GM12878 (cell line): ENCODE measurements around the gene PEX12. TPM values are rescaled to one million over a fixed set of nuclear protein-coding genes. Genes with fewer than 3 reads are reported as not detected.

Source experiments
- ATAC-seq: fragments of 200-7000 bp; cut with Tn5 transposase; 3 replicates; pipeline ENCODE4 v1.9.1; 2020; ENCODE audit warnings: mild to moderate bottlenecking, moderate library complexity
- BruUV-seq: library from RNA; stranded (reverse); fragments of 400-500 nt; replicated peaks from 2 replicates; lab custom pipeline; 2021; lab: Mats Ljungman, UMichigan
- CTCF ChIA-PET: fragments of 300-600 bp; sonication (Branson Sonifier 250); formaldehyde crosslinking; extraction: SDS; loops from one replicate; lab custom pipeline; 2021; ENCODE audit warnings: inconsistent platforms; lab: Yijun Ruan, JAX
- POLR2A ChIA-PET: fragments of 350-600 bp; formaldehyde crosslinking; extraction: SDS; loops from one replicate; lab custom pipeline; 2021; ENCODE audit warnings: inconsistent platforms; lab: Charles Lee
- RAD21 ChIA-PET: fragments of 300-600 bp; sonication (Branson Sonifier 250); formaldehyde crosslinking; loops from one replicate; lab custom pipeline; 2023; ENCODE audit warnings: antibody characterized with exemption; ENCODE audit not compliant: unreplicated experiment; lab: Charles Lee
- SMC1A ChIA-PET: fragments of 300-600 bp; sonication (Branson Sonifier 250); formaldehyde crosslinking; loops from one replicate; lab custom pipeline; 2023; ENCODE audit not compliant: unreplicated experiment, uncharacterized antibody; lab: Charles Lee
- DNase-seq: peaks from one replicate; pipeline ENCODE4 v3.0.0-alpha.2; 2011; ENCODE audit warnings: low read depth, low spot score
- FAIRE-seq: peaks from 3 replicates; lab custom pipeline; 2011; peaks lifted over from hg19 to GRCh38; lab: Jason Lieb, UNC
- H2AFZ ChIP-seq: 2 replicates; pipeline ENCODE4 v1.6.0; 2011; ENCODE audit warnings: low read depth, low read length, control low read depth; ENCODE audit not compliant: control insufficient read depth
- H3K27ac ChIP-seq: 2 replicates; pipeline ENCODE4 v1.5.1; 2011; ENCODE audit warnings: control low read depth; ENCODE audit not compliant: control insufficient read depth, insufficient read depth
- H3K27me3 ChIP-seq, 2 experiments: replicated peaks in 1 of 2; 2 replicates each; pipeline versions ENCODE4 v1.6.0 to v1.6.1; 2011; ENCODE audit warnings: low read length in 1 of 2; ENCODE audit not compliant: control insufficient read depth in 2 of 2, insufficient read depth in 2 of 2
- H3K36me3 ChIP-seq, 2 experiments: 2 replicates each; pipeline ENCODE4 v1.5.1; 2011; ENCODE audit warnings: low read length in 1 of 2; ENCODE audit not compliant: control insufficient read depth in 2 of 2, insufficient read depth in 2 of 2
- H3K4me1 ChIP-seq: 2 replicates; pipeline ENCODE4 v1.6.1; 2011; ENCODE audit warnings: mild to moderate bottlenecking, low read length, moderate library complexity, mixed read lengths; ENCODE audit not compliant: control insufficient read depth, insufficient read depth
- H3K4me2 ChIP-seq: 2 replicates; pipeline ENCODE4 v1.6.0; 2011; ENCODE audit warnings: control low read depth; ENCODE audit not compliant: control insufficient read depth, insufficient read depth
- H3K4me3 ChIP-seq: fragments of 200-600 bp; sonication (generic); 2 replicates; pipeline ENCODE4 v1.5.1; 2016
- H3K79me2 ChIP-seq: 2 replicates; pipeline ENCODE4 v1.6.0; 2011; ENCODE audit warnings: low read length; ENCODE audit not compliant: control insufficient read depth, insufficient read depth
- H3K9ac ChIP-seq: 2 replicates; pipeline ENCODE4 v1.8.0; 2011; ENCODE audit warnings: low read length, control low read depth, mixed read lengths; ENCODE audit not compliant: control insufficient read depth, insufficient read depth
- H3K9me3 ChIP-seq: replicated peaks from 3 replicates; pipeline ENCODE4 v1.5.1; 2011; ENCODE audit warnings: mild to moderate bottlenecking, low read length; ENCODE audit not compliant: control insufficient read depth, insufficient read depth
- H4K20me1 ChIP-seq: 2 replicates; pipeline ENCODE4 v1.6.0; 2011; ENCODE audit not compliant: control insufficient read depth, insufficient read depth
- ATF3 ChIP-seq: IDR thresholded peaks from 2 replicates; pipeline ENCODE4 v1.6.1; 2011; ENCODE audit warnings: low read depth, mild to moderate bottlenecking, low read length, moderate library complexity, borderline replicate concordance; ENCODE audit errors: extremely low read depth
- FOXK2 ChIP-seq: fragments of 450-650 bp; IDR thresholded peaks from 2 replicates; pipeline ENCODE4 v1.6.1; 2017; ENCODE audit warnings: mild to moderate bottlenecking, moderate library complexity
- MTA3 ChIP-seq: IDR thresholded peaks from 2 replicates; pipeline ENCODE4 v1.6.1; 2012; ENCODE audit warnings: low read length, inconsistent platforms, borderline replicate concordance
- RFX5 ChIP-seq: IDR thresholded peaks from 2 replicates; pipeline ENCODE4 v1.6.1; 2011; ENCODE audit warnings: low read depth, low read length, improper control_type of control experiment
- STAT3 ChIP-seq: IDR thresholded peaks from 2 replicates; pipeline ENCODE4 v1.6.1; 2011; ENCODE audit warnings: low read depth, low read length, improper control_type of control experiment
- SUZ12 ChIP-seq: fragments of 200-600 bp; sonication (generic); IDR thresholded peaks from one replicate; pipeline ENCODE4 v1.6.1; 2018; ENCODE audit warnings: antibody characterized with exemption, mild to moderate bottlenecking; ENCODE audit not compliant: unreplicated experiment
- TCF7 ChIP-seq: IDR thresholded peaks from 2 replicates; pipeline ENCODE4 v1.6.1; 2014; ENCODE audit warnings: antibody characterized with exemption, borderline replicate concordance
- USF1 ChIP-seq: IDR thresholded peaks from 2 replicates; pipeline ENCODE4 v1.6.1; 2011; ENCODE audit warnings: borderline replicate concordance, low read depth, mild to moderate bottlenecking, moderate library complexity, mixed read lengths, low read length; ENCODE audit not compliant: insufficient read depth; ENCODE audit errors: extremely low read length
- USF2 ChIP-seq: IDR thresholded peaks from 2 replicates; pipeline ENCODE4 v1.6.1; 2011; ENCODE audit warnings: low read depth, low read length, improper control_type of control experiment, borderline replicate concordance
- WGBS: methylation state at CpG from one replicate; pipeline ENCODE4 v1.1.6; 2016; ENCODE audit warnings: low lambda C conversion rate; ENCODE audit not compliant: insufficient replicate concordance, insufficient coverage; ENCODE audit errors: missing lambda C conversion rate; 5-methylcytosine and 5-hydroxymethylcytosine counted together
- in situ Hi-C: fragments of 300-500 bp; cut with MboI; formaldehyde crosslinking; loops from 9 replicates; pipeline ENCODE4 v1.14.3; 2018; ENCODE audit warnings: mixed read lengths
- intact Hi-C: fragments of 100-400 bp; cut with micrococcal nuclease; formaldehyde crosslinking; loops from one replicate; pipeline ENCODE4 v1.14.2; 2022; ENCODE audit not compliant: unreplicated experiment
- polyA plus RNA-seq, 11 experiments: library from polyadenylated mRNA; depleted of rRNA in 4 of 11; unstranded in 6 of 11; stranded (reverse) in 5 of 11; fragments of >200 nt; fragmentation: Nextera tagmentation in 4 of 11; fragmentation: Illumina TruSeq in 1 of 11; extraction: Ambion mirVana in 4 of 11; extraction: Trizol in 1 of 11; gene quantifications; 1 replicate in 1 of 11; 2 replicates in 10 of 11; pipeline versions ENCODE4 v1.2.1 to v1.2.3, GENCODE V29; 2011 to 2016; ENCODE audit warnings: inconsistent platforms in 2 of 11, missing spikeins in 2 of 11, low read depth in 1 of 11
- total RNA-seq, 4 experiments: library from RNA; depleted of rRNA in 3 of 4; stranded (reverse); fragments of >200 nt in 3 of 4; fragmentation: Illumina TruSeq in 1 of 4; extraction: Trizol in 1 of 4; gene quantifications; 2 replicates each; pipeline versions ENCODE4 v1.2.1 to v1.2.3, GENCODE V29; 2013 to 2021

Gene PEX12
- total and polyA plus RNA-seq, 10 of the 15 experiments (the other 5 are each of a cell fraction or from before 2014, with no cell fraction given) = 2.9 to 15.8 (median 4.6) TPM

- no peak for TF ChIP-seq USF1
- TF ChIP-seq, all 136 proteins: peak for 0
These were observed 19.2 kb upstream of the PEX12 start (continued) for GRCh38 chr17:35597604-35598003.

GRCh38 chr17:35596530-35597233, 18.3 kb upstream of the PEX12 start:
- peaks cover 6% of the 10 kb centered on the region for H3K79me2 ChIP-seq
- H3K9ac ChIP-seq = no peak overlapping the region
- no peak overlapping the region for H3K4me2 ChIP-seq
- POLR2A ChIA-PET = interaction anchor here (1.0 kb wide), 1 partner anchor 1068 kb away, joined by 3 read pairs; no protein-coding TSS in a partner anchor
- RAD21 ChIA-PET = no interaction called here
- no peak overlapping the region for H3K4me3 ChIP-seq
- no peak for ATAC-seq
- no TSS peak for BruUV-seq
- intact Hi-C loops (no loop called here), in situ Hi-C loops (no loop called here)
- no peaks in the 10 kb centered on the region for H3K4me1 ChIP-seq
- H3K27ac ChIP-seq = no peak overlapping the region
- no peak for TF ChIP-seq MTA3
- TF ChIP-seq SUZ12 = no peak
- no peak for TF ChIP-seq RFX5
- TF ChIP-seq STAT3 = no peak
- no peak for TF ChIP-seq USF2
- no peak for TF ChIP-seq FOXK2
- TF ChIP-seq ATF3 = no peak
- no peak for TF ChIP-seq TCF7
- no peak for DNase-seq
- no peak for FAIRE-seq
- no peaks in the 10 kb centered on the region for H4K20me1 ChIP-seq
- no peaks in the 10 kb centered on the region for H3K9me3 ChIP-seq
- H3K27me3 ChIP-seq = no peaks in the 10 kb centered on the region
- H2AFZ ChIP-seq = no peak overlapping the region
- H3K36me3 ChIP-seq = peaks cover 5 to 22% of the 10 kb centered on the region in 2 experiments
- CTCF ChIA-PET = interaction anchor here (1.0 to 1.4 kb wide), 2 partner anchors 18 to 56 kb away, joined by 3 to 4 read pairs; no protein-coding TSS in a partner anchor
- 98% methylated on average over 44 of the region's 54 CpGs for WGBS
- SMC1A ChIA-PET = interaction anchor here (1.0 kb wide), 2 partner anchors 8 to 17 kb away, joined by 3 read pairs; no protein-coding TSS in a partner anchor
